ENCODE data around the gene FRMD4A. TPM values are rescaled to one million over a fixed set of nuclear protein-coding genes. Genes with fewer than 3 reads are reported as not detected.
A peak's percentile ranks its signal among the peaks of the same experiment; 100 is the strongest.

The FRMD4A gene
- total RNA-seq, 6 donors from 2014 or later = 22.3 to 114 (median 52.3) TPM

- Histone ChIP-seq H3K9me3 (no peaks in the 10 kb centered on the region), H3K36me3 (no peaks in the 10 kb centered on the region), H3K27me3 (no peaks in the 10 kb centered on the region), H3K4me1 (peaks cover 5 to 9% (median 8%) of the 10 kb centered on the region in 4 donors), H3K4me3 (no peak overlapping the region), H3K27ac (no peak overlapping the region)
- no peak for ATAC-seq (ENCODE audit: low FRiP score in 2 of 2)
- no peak for DNase-seq
- TF ChIP-seq POLR2AphosphoS5 (IDR thresholded peaks at IDR 0.05) (no peak), POLR2A (IDR thresholded peaks at IDR 0.05) (no peak), EP300 (IDR thresholded peaks at IDR 0.05) (no peak)
- TF ChIP-seq, protein P1, sequence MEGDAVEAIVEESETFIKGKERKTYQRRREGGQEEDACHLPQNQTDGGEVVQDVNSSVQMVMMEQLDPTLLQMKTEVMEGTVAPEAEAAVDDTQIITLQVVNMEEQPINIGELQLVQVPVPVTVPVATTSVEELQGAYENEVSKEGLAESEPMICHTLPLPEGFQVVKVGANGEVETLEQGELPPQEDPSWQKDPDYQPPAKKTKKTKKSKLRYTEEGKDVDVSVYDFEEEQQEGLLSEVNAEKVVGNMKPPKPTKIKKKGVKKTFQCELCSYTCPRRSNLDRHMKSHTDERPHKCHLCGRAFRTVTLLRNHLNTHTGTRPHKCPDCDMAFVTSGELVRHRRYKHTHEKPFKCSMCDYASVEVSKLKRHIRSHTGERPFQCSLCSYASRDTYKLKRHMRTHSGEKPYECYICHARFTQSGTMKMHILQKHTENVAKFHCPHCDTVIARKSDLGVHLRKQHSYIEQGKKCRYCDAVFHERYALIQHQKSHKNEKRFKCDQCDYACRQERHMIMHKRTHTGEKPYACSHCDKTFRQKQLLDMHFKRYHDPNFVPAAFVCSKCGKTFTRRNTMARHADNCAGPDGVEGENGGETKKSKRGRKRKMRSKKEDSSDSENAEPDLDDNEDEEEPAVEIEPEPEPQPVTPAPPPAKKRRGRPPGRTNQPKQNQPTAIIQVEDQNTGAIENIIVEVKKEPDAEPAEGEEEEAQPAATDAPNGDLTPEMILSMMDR (IDR thresholded peaks at IDR 0.05) = no peak
- WGBS, 2 donors = 29 to 30% methylated on average over 13 of the region's 13 CpGs
Measured at GRCh38 chr10:14180911-14181566, 149.7 kb downstream of the FRMD4A start.

DNA sequence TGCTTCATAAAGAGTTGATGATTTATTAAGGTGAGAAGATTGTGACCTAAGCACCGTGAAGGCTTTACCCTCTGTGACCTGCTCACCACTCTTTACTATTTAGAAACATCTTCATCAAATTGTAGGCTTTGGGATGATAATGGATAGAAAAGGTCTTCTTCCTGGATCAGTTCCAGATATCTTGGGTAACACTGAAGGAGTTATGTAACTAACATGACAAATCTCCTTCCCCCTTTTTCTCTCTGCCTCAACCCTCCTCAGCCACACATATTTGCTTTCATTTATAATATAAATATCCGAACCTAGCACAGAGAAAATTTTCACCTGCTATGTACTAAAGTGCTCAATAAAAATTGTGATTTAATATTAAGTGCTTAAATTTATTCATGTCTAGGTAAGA lies 151.5 kb downstream of the FRMD4A start:
- Histone ChIP-seq H3K27me3 (peaks cover 0 to 2% (median 0%) of the 10 kb centered on the region in 4 donors), H3K4me1 (peaks cover 0 to 3% (median under 1%) of the 10 kb centered on the region in 4 donors)
- TF ChIP-seq EP300 (IDR thresholded peaks at IDR 0.05) (no peak), POLR2A (IDR thresholded peaks at IDR 0.05) (no peak), POLR2AphosphoS5 (IDR thresholded peaks at IDR 0.05) (no peak)
- TF ChIP-seq, protein P1 (IDR thresholded peaks at IDR 0.05) = no peak

DNA sequence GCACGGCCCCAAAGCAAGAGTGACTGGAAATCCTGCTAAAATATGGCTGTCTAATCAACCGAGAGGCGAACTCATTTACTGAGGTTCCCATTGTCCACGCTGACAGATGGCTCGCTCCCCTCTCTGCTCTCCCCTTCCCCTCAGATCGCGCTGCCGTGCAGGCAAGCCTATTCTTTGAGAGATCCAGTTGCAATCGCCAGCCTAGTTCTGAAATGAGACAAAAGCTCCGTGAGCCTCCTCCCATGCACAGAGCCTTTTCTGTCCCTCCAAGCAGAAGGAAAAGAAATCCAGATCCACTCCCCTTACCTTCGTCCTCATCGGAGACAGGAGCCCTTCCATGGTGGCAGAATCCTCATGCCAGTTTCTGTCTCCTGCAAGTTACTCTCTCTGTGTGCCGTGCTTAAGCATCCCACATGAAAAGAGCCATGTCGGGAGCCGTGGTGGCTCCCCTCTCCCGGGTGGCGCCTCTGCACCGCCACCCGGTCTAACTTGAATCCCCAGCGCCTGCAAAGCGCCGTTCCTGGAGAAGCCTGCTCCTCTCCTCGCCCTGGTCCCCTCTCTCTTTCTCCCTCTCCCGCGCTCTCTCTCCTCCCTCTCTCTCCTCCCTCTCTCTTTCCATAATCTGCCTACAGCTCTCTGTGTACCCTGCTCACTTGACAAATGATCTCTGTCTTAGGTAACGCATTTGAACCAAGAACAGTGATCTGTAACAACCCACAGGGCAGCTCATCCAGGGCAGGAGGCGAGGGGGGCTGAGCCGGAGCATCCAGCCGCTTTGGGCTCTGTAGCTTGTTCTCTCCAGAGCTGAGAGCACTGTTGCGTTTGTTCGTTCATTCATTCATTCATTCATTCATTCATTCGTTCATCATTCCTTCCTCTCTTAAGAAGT lies 156.8 kb downstream of the FRMD4A start:
- H3K27me3 ChIP-seq = peaks cover 0 to 7% (median 1%) of the 10 kb centered on the region in 4 donors
- WGBS, 2 donors = 4% methylated on average over 30 to 32 of the region's 32 CpGs
- H3K4me3 ChIP-seq = peak overlapping the region; percentile 7 to 41 (median 28)
- H3K36me3 ChIP-seq = no peaks in the 10 kb centered on the region
- no peaks in the 10 kb centered on the region for H3K9me3 ChIP-seq
- TF ChIP-seq, protein P1 (IDR thresholded peaks at IDR 0.05) = no peak
- TF ChIP-seq EP300 (IDR thresholded peaks at IDR 0.05) (no peak), POLR2AphosphoS5 (IDR thresholded peaks at IDR 0.05) (no peak), POLR2A (IDR thresholded peaks at IDR 0.05) (no peak)
- peaks cover 5 to 15% (median 8%) of the 10 kb centered on the region in 4 donors for H3K4me1 ChIP-seq
- H3K27ac ChIP-seq = no peak overlapping the region
- DNase-seq = peak in 1 of 2 donors; percentile 47
- ATAC-seq (ENCODE audit: low FRiP score in 2 of 2) = peak; percentile 23 to 61

More for the DNA sequence above, 151.5 kb downstream of the FRMD4A start:
- DNase-seq (no peak), ATAC-seq (ENCODE audit: low FRiP score in 2 of 2) (no peak)
- no peak overlapping the region for H3K4me3 ChIP-seq
- no peaks in the 10 kb centered on the region for H3K36me3 ChIP-seq
- no peak overlapping the region for H3K27ac ChIP-seq
- H3K9me3 ChIP-seq = no peaks in the 10 kb centered on the region
- WGBS, 2 donors = 36 to 38% methylated on average over 2 of the region's 2 CpGs

- H3K4me1 ChIP-seq = peaks cover 5 to 15% (median 8%) of the 10 kb centered on the region in 4 donors
- H3K27ac ChIP-seq = no peak overlapping the region
- H3K27me3 ChIP-seq = peaks cover 0 to 7% (median 1%) of the 10 kb centered on the region in 4 donors
- TF ChIP-seq, protein P1 (IDR thresholded peaks at IDR 0.05) = no peak
- ATAC-seq (ENCODE audit: low FRiP score in 2 of 2) (no peak), DNase-seq (no peak)
- no peaks in the 10 kb centered on the region for H3K9me3 ChIP-seq
- WGBS, 2 donors = 4 to 5% methylated on average over 6 of the region's 6 CpGs
- H3K4me3 ChIP-seq = peak overlapping the region; percentile 7 to 41 (median 28)
- H3K36me3 ChIP-seq = no peaks in the 10 kb centered on the region
Measured at GRCh38 chr10:14173391-14173705, 157.4 kb downstream of the FRMD4A start.

Data from upper lobe of left lung (tissue), 6 donors.